Neural cell (in vitro differentiated cells): ENCODE data around the gene PHACTR1. TPM values are rescaled to one million over a fixed set of nuclear protein-coding genes. Genes with fewer than 3 reads are reported as not detected.

Source experiments
- H2AFZ ChIP-seq: fragments of 200-600, 300-800 bp; sonication (generic), shearing (Covaris generic); 2 replicates; pipeline ENCODE4 v1.6.0; 2014; ENCODE audit warnings: low read depth, mild to moderate bottlenecking, antibody characterized with exemption, low read length, moderate library complexity
- H3F3A ChIP-seq: fragments of 200-600 bp; shearing (Covaris generic); 2 replicates; pipeline ENCODE4 v1.6.1; 2016; ENCODE audit warnings: mild to moderate bottlenecking, moderate library complexity, mixed read lengths, antibody characterized with exemption, low read length; ENCODE audit not compliant: insufficient read depth, poor library complexity, severe bottlenecking
- H3K27ac ChIP-seq: fragments of 200-600, 300-800 bp; sonication (generic), shearing (Covaris generic); 2 replicates; pipeline ENCODE4 v1.5.1; 2014; ENCODE audit warnings: mild to moderate bottlenecking, low read length, moderate library complexity
- H3K27me3 ChIP-seq: fragments of 300-800, 200-600 bp; sonication (generic), shearing (Covaris generic); 2 replicates; pipeline ENCODE4 v1.6.0; 2014; ENCODE audit warnings: mild to moderate bottlenecking, low read depth, low read length, moderate library complexity; ENCODE audit not compliant: insufficient read depth
- H3K36me3 ChIP-seq: fragments of 300-800, 200-600 bp; sonication (generic), shearing (Covaris generic); 2 replicates; pipeline ENCODE4 v1.5.1; 2014; ENCODE audit warnings: mild to moderate bottlenecking, antibody characterized with exemption, low read length, moderate library complexity; ENCODE audit not compliant: insufficient read depth
- H3K4me2 ChIP-seq: fragments of 300-800, 200-600 bp; sonication (generic), shearing (Covaris generic); 2 replicates; pipeline ENCODE4 v1.6.0; 2014; ENCODE audit warnings: mild to moderate bottlenecking, low read length
- H3K4me3 ChIP-seq: fragments of 300-800, 200-600 bp; sonication (generic), shearing (Covaris generic); 2 replicates; pipeline ENCODE4 v1.5.1; 2014; ENCODE audit warnings: mild to moderate bottlenecking, low read length, moderate library complexity
- H3K79me2 ChIP-seq: fragments of 200-600 bp; shearing (Covaris generic); replicated peaks from 2 replicates; pipeline ENCODE4 v1.6.0; 2014; ENCODE audit warnings: mild to moderate bottlenecking, low read length, moderate library complexity; ENCODE audit not compliant: insufficient read depth
- H3K9ac ChIP-seq: fragments of 300-800, 200-600 bp; sonication (generic), shearing (Covaris generic); 2 replicates; pipeline ENCODE4 v1.6.1; 2016; ENCODE audit warnings: mild to moderate bottlenecking, low read length, mixed read lengths
- H3K9me2 ChIP-seq: fragments of 200-600 bp; shearing (Covaris generic); 2 replicates; pipeline ENCODE4 v1.6.1; 2016; ENCODE audit warnings: mild to moderate bottlenecking, low read length, mixed read lengths; ENCODE audit not compliant: insufficient read depth
- H3K9me3 ChIP-seq: fragments of 200-600, 300-800 bp; sonication (generic), shearing (Covaris generic); 2 replicates; pipeline ENCODE4 v1.6.1; 2016; ENCODE audit warnings: mild to moderate bottlenecking, mixed run types, low read length, moderate library complexity, mixed read lengths
- H4K20me1 ChIP-seq: fragments of 200-600 bp; shearing (Covaris generic); 2 replicates; pipeline ENCODE4 v1.6.1; 2016; ENCODE audit warnings: mild to moderate bottlenecking, mixed run types; ENCODE audit not compliant: insufficient read depth
- EP300 ChIP-seq: fragments of 450-650 bp; conservative IDR thresholded peaks from 2 replicates; pipeline ENCODE4 v1.6.1; 2014; ENCODE audit warnings: antibody characterized with exemption, mild to moderate bottlenecking, moderate library complexity; ENCODE audit not compliant: poor library complexity, severe bottlenecking
- EZH2 ChIP-seq: fragments of 200-600, 300-800 bp; shearing (Covaris generic), sonication (generic); IDR thresholded peaks from 2 replicates; pipeline ENCODE4 v1.6.1; 2014; ENCODE audit warnings: antibody characterized with exemption, low read length, borderline replicate concordance, mild to moderate bottlenecking; ENCODE audit not compliant: insufficient read depth, poor library complexity, severe bottlenecking
- MXI1 ChIP-seq: fragments of 450-650 bp; conservative IDR thresholded peaks from 2 replicates; pipeline ENCODE4 v1.6.1; 2014; ENCODE audit warnings: antibody characterized with exemption, mild to moderate bottlenecking; ENCODE audit not compliant: poor library complexity, severe bottlenecking
- POLR2AphosphoS5 ChIP-seq: IDR thresholded peaks from 2 replicates; pipeline ENCODE4 v1.6.1; 2012
- RAD21 ChIP-seq: fragments of 450-650 bp; conservative IDR thresholded peaks from 2 replicates; pipeline ENCODE4 v1.6.1; 2014; ENCODE audit warnings: antibody characterized with exemption, mild to moderate bottlenecking, moderate library complexity
- SMC3 ChIP-seq: fragments of 450-650 bp; conservative IDR thresholded peaks from 2 replicates; pipeline ENCODE4 v1.6.1; 2014; ENCODE audit warnings: antibody characterized with exemption, mild to moderate bottlenecking, moderate library complexity; ENCODE audit not compliant: poor library complexity
- TAF1 ChIP-seq: IDR thresholded peaks from 2 replicates; pipeline ENCODE4 v1.6.1; 2012; ENCODE audit warnings: low read depth
- polyA plus RNA-seq: library from polyadenylated mRNA; depleted of rRNA; stranded (reverse); fragments of >200 nt; gene quantifications from 2 replicates; pipeline ENCODE4 v1.2.3, GENCODE V29; 2014
- TF ChIP-seq, protein P1 (sequence below): IDR thresholded peaks from 2 replicates; pipeline ENCODE4 v1.6.1; 2012; ENCODE audit warnings: borderline replicate concordance
- TF ChIP-seq, protein P2 (sequence below): fragments of 450-650 bp; IDR thresholded peaks from 2 replicates; pipeline ENCODE4 v1.5.1; 2014; ENCODE audit warnings: antibody characterized with exemption, mild to moderate bottlenecking, moderate library complexity; ENCODE audit not compliant: poor library complexity, severe bottlenecking

The PHACTR1 gene
- polyA plus RNA-seq, 1 donor from 2014 or later = 7.8 TPM

GRCh38 chr6:12892151-12892550, 175.6 kb downstream of the PHACTR1 start:
- no peak overlapping the region for H3K4me2 ChIP-seq
- no peak overlapping the region for H3K27ac ChIP-seq
- no peaks in the 10 kb centered on the region for H3K9me2 ChIP-seq
- TF ChIP-seq TAF1 (no peak), EZH2 (no peak), SMC3 (no peak), RAD21 (no peak), MXI1 (no peak), POLR2AphosphoS5 (no peak), EP300 (no peak)
- TF ChIP-seq, protein P1, sequence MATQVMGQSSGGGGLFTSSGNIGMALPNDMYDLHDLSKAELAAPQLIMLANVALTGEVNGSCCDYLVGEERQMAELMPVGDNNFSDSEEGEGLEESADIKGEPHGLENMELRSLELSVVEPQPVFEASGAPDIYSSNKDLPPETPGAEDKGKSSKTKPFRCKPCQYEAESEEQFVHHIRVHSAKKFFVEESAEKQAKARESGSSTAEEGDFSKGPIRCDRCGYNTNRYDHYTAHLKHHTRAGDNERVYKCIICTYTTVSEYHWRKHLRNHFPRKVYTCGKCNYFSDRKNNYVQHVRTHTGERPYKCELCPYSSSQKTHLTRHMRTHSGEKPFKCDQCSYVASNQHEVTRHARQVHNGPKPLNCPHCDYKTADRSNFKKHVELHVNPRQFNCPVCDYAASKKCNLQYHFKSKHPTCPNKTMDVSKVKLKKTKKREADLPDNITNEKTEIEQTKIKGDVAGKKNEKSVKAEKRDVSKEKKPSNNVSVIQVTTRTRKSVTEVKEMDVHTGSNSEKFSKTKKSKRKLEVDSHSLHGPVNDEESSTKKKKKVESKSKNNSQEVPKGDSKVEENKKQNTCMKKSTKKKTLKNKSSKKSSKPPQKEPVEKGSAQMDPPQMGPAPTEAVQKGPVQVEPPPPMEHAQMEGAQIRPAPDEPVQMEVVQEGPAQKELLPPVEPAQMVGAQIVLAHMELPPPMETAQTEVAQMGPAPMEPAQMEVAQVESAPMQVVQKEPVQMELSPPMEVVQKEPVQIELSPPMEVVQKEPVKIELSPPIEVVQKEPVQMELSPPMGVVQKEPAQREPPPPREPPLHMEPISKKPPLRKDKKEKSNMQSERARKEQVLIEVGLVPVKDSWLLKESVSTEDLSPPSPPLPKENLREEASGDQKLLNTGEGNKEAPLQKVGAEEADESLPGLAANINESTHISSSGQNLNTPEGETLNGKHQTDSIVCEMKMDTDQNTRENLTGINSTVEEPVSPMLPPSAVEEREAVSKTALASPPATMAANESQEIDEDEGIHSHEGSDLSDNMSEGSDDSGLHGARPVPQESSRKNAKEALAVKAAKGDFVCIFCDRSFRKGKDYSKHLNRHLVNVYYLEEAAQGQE = no peak
- TF ChIP-seq, protein P2, sequence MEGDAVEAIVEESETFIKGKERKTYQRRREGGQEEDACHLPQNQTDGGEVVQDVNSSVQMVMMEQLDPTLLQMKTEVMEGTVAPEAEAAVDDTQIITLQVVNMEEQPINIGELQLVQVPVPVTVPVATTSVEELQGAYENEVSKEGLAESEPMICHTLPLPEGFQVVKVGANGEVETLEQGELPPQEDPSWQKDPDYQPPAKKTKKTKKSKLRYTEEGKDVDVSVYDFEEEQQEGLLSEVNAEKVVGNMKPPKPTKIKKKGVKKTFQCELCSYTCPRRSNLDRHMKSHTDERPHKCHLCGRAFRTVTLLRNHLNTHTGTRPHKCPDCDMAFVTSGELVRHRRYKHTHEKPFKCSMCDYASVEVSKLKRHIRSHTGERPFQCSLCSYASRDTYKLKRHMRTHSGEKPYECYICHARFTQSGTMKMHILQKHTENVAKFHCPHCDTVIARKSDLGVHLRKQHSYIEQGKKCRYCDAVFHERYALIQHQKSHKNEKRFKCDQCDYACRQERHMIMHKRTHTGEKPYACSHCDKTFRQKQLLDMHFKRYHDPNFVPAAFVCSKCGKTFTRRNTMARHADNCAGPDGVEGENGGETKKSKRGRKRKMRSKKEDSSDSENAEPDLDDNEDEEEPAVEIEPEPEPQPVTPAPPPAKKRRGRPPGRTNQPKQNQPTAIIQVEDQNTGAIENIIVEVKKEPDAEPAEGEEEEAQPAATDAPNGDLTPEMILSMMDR = no peak
- no peaks in the 10 kb centered on the region for H3K79me2 ChIP-seq
- H3K27me3 ChIP-seq = no peaks in the 10 kb centered on the region
- no peaks in the 10 kb centered on the region for H3F3A ChIP-seq
- no peaks in the 10 kb centered on the region for H3K36me3 ChIP-seq
- no peaks in the 10 kb centered on the region for H4K20me1 ChIP-seq
- H3K4me3 ChIP-seq = no peak overlapping the region
- no peak overlapping the region for H2AFZ ChIP-seq
- H3K9ac ChIP-seq = no peak overlapping the region
- H3K9me3 ChIP-seq = no peaks in the 10 kb centered on the region

GRCh38 chr6:12893036-12893435, 176.5 kb downstream of the PHACTR1 start:
- no peak for TF ChIP-seq EZH2
- TF ChIP-seq RAD21 = no peak
- H3K79me2 ChIP-seq = no peaks in the 10 kb centered on the region
- no peaks in the 10 kb centered on the region for H3K9me2 ChIP-seq
- H3F3A ChIP-seq = no peaks in the 10 kb centered on the region
- no peak overlapping the region for H3K4me3 ChIP-seq
- H3K9me3 ChIP-seq = no peaks in the 10 kb centered on the region
- H4K20me1 ChIP-seq = no peaks in the 10 kb centered on the region
- H3K27ac ChIP-seq = no peak overlapping the region
- no peaks in the 10 kb centered on the region for H3K36me3 ChIP-seq
- H3K9ac ChIP-seq = no peak overlapping the region
- no peaks in the 10 kb centered on the region for H3K27me3 ChIP-seq
- no peak overlapping the region for H3K4me2 ChIP-seq
- H2AFZ ChIP-seq = no peak overlapping the region

- Histone ChIP-seq H3K36me3 (no peaks in the 10 kb centered on the region), H2AFZ (no peak overlapping the region), H3K27me3 (no peaks in the 10 kb centered on the region), H3K4me3 (no peak overlapping the region), H3K9ac (no peak overlapping the region), H3K79me2 (no peaks in the 10 kb centered on the region), H4K20me1 (no peaks in the 10 kb centered on the region), H3K9me2 (no peaks in the 10 kb centered on the region), H3K4me2 (no peak overlapping the region), H3K9me3 (no peaks in the 10 kb centered on the region), H3K27ac (no peak overlapping the region), H3F3A (no peaks in the 10 kb centered on the region)
- TF ChIP-seq POLR2AphosphoS5 = no peak
Observed at GRCh38 chr6:12895721-12896120, 179.2 kb downstream of the PHACTR1 start.
